NCI-H226 (cell line): ENCODE data around the gene DDX56.
"Not testable (repeated sequence)": the region's sequence is repeated elsewhere in the genome, so short reads cannot be mapped to it uniquely, and the experiment has no call there.

ENCODE experiments used
- DNase-seq: peaks from one replicate; pipeline ENCODE4 v3.0.0-alpha.2; 2015

The DDX56 gene

DNA sequence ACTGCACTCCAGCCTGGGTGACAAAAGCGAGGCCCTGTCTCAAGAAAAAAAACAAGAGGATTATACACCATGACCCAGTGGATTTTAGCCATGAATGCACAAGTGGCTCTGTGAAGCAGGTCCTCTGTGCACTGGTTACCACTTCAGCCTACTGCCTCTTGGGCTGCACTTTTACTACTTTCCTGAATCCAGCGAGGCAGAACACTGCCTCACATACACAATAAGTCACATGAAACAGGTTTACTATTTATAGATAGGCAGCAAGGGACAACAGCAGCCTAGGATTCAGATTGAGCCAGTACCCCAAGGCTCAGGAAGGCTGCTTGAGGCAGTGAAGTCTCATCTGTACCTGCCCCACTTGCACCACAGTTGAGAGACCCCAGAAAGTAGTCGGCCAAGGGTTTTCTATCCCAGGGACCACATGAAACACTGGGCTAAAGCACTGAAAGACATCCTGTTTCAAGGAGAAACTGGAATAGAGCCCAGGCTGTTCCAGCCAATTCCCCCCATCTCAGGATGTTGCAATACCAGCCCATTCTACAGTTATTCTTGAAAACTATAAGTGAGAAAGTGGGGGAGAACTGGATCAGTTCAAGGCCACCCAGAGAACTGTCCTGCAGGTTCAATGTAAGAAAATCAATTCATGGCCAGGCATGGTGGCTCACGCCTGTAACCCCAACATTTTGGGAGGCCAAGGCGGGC, 22.4 kb upstream of the DDX56 start:
- no peak for DNase-seq

DNA sequence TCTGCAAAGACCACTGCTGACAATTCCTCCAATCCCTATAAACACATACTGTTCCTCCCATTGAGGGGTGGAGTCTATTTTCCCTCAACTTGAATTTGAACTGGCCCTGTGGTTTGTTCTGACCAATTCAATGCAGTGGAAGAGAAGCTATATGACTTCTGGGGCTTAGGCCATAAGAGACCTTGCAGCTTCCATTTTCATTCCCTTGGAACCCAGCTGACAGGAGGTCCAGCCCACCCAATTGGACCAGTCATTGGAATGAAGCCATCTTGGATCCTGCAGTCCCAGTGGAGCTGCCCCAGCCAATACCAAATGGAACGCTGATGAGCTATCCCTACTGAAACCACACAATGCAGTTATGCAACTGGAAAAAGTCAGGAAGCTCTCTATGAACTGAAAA, 17.2 kb upstream of the DDX56 start:
- DNase-seq = no peak

- no peak for DNase-seq
Observed at GRCh38 chr7:44587843-44588711, 14.4 kb upstream of the DDX56 start.

- no peak for DNase-seq
Observed at GRCh38 chr7:44583146-44583865, 9.6 kb upstream of the DDX56 start.

GRCh38 chr7:44581879-44582603, 8.3 kb upstream of the DDX56 start, which contains the start of gene TMED4:
Gene TMED4, minus strand, starts transcription at chr7:44582231. Its CDS starts 25 bp downstream, at chr7:44582206.
- peak; percentile 97 for DNase-seq

DNA sequence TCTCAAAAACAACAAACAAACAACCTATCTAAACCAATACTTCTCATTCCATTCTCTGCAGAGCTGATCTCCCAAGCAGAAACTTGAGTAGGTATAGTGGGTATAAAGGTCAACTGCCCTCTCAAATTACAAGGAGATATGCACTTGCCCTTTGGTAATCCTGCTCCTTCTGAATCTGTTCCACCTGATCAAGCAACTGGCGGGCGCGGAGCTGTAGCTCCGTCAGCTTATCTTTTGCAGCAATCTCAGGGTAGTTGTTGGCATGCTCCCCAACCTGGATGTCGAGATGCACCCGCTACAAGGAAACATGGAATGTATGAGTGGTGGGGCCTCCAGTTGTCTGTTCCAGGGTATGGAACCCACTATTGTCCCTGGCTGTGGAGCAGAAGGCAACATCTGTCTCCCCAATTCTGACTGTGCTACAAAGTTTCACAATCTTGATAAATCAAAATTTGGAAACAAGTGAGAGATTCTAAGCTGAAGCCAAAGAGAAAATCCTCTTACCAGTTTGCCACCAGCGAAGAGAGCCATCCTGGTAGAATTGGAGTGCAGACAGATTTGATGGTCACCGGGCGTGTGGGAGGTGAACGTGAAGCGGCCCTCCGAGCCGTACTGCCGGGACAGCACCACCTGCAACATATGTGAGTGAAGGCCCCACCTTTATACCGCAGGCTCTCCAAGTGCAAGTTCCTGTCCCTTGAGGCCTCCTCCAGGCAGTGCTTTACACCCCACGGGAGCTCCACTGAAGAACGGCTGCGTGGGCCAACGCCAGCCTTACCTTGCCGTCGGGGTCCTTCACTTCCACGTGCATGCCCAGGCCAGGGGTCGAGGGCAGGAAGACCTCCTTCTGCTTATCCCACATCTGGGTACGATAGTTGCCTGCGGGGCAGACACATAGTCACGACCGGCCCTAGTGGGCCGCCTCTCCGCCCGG, 7.5 kb upstream of the DDX56 start:
- DNase-seq = no peak

DNA sequence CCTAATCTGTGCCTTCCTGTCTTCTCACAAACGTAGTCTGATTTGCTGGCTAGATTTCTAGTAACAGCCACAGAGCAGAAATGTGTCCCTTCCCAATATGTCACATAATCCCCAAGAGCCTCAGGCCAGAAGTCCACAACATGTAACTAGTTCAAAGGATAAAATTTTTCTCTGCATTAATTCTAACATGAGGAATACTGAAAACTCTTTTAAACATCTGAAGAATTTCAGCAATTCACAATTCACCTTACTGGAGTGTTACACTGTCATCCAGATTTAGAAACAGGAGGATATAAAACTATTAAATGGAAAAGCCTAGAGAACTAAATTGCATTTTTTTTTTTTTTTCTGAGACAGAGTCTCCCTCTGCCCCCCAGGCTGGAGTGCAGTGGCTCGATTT, 2.5 kb upstream of the DDX56 start:
- DNase-seq = no peak

- no peak for DNase-seq
Observed at GRCh38 chr7:44575054-44575453, 1.3 kb upstream of the DDX56 start.

GRCh38 chr7:44574287-44574872, 672 bp upstream of the DDX56 start:
- DNase-seq = no peak

DNA sequence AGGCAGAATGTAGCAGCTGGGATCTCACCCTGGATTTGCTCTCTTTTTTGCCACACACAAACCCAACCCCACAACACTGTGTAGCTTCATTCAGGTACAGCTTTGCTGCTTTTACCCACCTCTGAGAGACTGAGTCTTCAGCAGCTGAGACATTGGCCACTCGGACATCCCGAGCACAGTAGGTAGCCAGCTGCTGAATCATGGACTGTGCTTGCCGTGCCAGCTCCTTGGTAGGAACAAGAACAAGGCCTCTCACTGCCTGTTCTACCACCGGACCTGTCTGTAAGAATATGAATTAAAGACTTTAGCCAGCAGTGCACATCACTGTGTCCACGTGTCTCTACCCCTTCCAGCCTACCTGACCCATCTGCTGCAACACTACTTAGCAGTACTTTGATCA, 937 bp downstream of the DDX56 start:
- DNase-seq = no peak

- DNase-seq = no peak
Observed at GRCh38 chr7:44569959-44570358, 3.7 kb downstream of the DDX56 start.

DNA sequence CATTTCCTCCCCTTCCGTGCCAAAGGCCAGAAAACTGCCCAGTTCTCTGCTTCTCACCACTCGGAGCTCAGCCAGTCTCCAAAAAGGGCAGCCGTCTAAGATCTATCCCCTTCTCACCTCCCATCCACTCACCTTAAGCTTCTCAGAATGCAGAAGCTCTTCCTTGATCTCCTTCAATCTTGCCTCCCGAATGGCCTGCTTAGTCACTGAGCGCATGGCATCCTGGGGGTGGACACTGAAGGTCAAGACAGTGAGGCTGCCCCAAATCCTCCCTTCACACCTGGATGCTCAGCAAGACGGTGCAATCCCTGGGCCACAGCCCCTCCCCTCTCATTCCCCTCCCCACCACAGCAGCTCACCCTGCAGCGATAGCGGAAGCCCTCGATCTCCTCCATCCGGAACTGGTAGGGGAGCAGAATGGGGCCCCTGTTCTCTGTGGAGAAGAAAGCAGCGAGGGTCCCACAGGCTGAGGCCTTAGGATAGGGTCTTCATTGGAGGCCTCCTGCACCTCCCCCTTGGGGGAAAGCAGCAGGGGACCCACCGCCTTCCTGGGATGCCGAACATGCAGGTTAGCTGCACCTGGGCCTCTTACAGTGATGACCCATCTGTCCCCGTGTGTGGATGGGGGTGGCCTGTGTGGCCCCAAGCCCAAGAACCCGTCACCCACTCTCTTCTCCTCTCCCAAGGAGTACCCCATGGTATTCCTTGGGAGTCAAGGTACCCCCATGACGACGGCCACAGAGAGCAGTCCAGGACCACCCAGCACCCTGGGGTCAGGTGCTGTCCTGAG, 4.7 kb downstream of the DDX56 start:
- DNase-seq = no peak

- DNase-seq = no peak
Observed at GRCh38 chr7:44567884-44568283, 5.8 kb downstream of the DDX56 start.

DNA sequence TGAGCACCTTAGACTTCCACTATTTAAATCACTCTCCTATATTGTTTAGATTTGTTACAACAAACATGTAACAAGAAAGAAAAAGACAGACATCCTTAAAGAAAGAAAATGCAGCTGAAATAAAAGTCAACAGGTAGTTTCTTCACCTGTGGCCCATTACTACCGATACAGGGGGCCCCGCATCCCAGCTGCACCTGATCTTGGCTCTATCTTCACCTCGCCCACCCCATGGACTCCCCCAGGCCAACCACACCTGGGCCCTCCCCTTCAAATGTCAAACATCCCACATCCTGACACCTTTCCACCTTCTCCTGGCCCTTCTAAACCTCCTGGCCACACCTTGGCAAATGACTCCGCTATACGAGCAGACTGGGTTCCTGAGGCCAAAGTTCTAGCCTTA, 7.0 kb downstream of the DDX56 start:
- no peak for DNase-seq

GRCh38 chr7:44565795-44566559, 7.7 kb downstream of the DDX56 start:
- DNase-seq = no peak

DNA sequence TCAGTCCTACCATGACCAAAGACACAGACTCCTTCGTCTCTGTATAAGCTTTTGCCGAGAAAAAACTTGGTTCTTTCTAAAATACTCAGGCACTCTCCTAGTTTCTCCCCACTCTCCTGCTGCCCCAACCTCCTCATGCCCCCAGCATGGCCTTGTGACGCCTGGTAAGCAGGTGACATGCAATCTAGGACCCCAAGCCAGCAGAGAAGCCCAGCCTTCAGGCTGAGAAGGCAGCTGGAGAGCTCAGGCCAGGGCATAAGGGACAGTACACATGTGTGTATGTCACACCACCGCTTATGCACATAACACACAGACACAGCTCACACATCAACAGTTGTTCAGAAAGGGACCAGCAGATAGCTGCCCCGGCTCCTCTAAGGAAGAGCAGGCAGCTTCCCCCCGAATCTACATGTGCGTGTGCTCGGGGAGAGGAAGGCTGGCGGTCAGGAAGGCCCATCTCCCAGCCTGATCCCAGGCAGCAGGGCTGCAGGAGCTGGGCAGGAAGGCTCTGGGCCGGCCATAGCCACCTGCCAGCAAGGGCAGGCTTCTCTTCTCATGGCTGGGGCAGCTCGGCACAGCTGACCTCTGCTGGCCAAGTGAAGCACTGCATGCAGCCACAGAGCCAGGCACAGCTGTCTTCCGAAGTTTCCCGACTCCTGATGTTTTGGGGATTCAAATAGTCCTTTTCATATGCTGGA, 8.5 kb downstream of the DDX56 start:
- peak; percentile 42 for DNase-seq

DNA sequence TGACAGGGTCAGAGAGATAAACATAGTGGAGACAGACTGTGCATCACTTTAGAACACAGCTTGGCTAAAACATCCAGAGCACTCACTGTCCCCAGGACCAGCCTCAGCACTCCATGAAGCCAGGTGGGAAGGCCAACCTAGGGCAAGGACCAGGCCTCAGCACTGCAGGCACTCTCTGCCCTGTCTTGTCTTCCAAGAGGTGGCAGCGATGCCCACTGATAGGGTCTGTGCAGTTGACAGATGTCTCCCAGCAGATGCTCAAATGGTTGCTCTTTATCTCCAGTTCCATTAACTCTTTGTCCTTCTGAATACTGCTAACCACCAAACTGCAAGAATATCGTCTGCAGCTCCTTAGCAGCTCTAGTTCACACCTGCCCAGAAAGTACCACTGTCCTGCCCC, 9.1 kb downstream of the DDX56 start:
- DNase-seq = no peak

GRCh38 chr7:44563171-44563679, 10.5 kb downstream of the DDX56 start:
- DNase-seq = no peak

DNA sequence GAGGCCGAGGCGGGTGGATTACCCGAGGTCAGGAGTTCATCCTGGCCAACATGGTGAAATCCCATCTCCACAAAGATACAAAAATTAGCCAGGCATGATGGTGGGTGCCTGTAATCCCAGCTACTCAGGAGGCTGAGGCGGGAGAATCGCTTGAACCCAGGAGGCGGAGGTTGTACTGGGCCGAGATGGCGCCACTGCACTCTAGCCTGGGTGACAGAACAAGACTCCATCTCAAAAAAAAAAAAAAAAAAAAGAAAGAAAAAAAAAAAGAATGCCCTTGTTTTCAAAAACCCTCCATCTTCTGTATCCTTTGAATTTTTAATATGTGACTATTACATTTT, 11.1 kb downstream of the DDX56 start:
- not testable (repeated sequence) for DNase-seq
